Dermis blood vessel endothelial cell (primary cell): ENCODE measurements around the gene FGF2. TPM values are rescaled to one million over a fixed set of nuclear protein-coding genes. Genes with fewer than 3 reads are reported as not detected.
A peak's percentile ranks its signal among the peaks of the same experiment; 100 is the strongest.
"Not testable (repeated sequence)": the region's sequence is repeated elsewhere in the genome, so short reads cannot be mapped to it uniquely, and the experiment has no call there.

Source experiments
- DNase-seq: peaks from one replicate; pipeline ENCODE4 v3.0.0; 2010
- total RNA-seq: library from RNA; depleted of rRNA; stranded (reverse); fragments of >200 nt; gene quantifications from 2 replicates; pipeline ENCODE4 v1.2.3, GENCODE V29; 2014

Gene FGF2
- total RNA-seq, 1 donor from 2014 or later: 31.8 TPM

- DNase-seq: peak; percentile 48
Measured at GRCh38 chr4:122930862-122931261, 104.2 kb downstream of the FGF2 start.

GRCh38 chr4:122932763-122933162, 106.1 kb downstream of the FGF2 start:
- DNase-seq: no peak

- DNase-seq: not testable (repeated sequence)
Measured at GRCh38 chr4:122945136-122945535, 118.5 kb downstream of the FGF2 start.

- DNase-seq: no peak
Measured at GRCh38 chr4:122946142-122946541, 119.5 kb downstream of the FGF2 start.

Other genes with a start within 250 kb of the FGF2 start
- not detected in 2 replicates for gene IL21, start 205.8 kb upstream of the FGF2 start, total RNA-seq
- 5.2 and 6.0 TPM in 2 replicates for gene BBS12, start 94.1 kb upstream of the FGF2 start, total RNA-seq
- 7.4 and 10.0 TPM in 2 replicates for gene NUDT6, start 95.8 kb downstream of the FGF2 start, total RNA-seq